ENCODE data around the gene SMIM44. TPM values are rescaled to one million over a fixed set of nuclear protein-coding genes. Genes with fewer than 3 reads are reported as not detected.

Gene SMIM44
- total RNA-seq, 1 donor from 2014 or later, result not detected

GRCh38 chr19:3501780-3502179 is 18.5 kb upstream of the SMIM44 start:
- no peak for DNase-seq (ENCODE audit: low read depth, low spot score)

GRCh38 chr19:3500429-3501101 is 17.3 kb upstream of the SMIM44 start, which contains the start of gene DOHH:
Gene DOHH, minus strand, starts transcription at chr19:3500674. Its CDS starts 3,860 bp downstream, at chr19:3496814.
- DNase-seq (ENCODE audit: low read depth, low spot score), result peak; percentile 88

DNA sequence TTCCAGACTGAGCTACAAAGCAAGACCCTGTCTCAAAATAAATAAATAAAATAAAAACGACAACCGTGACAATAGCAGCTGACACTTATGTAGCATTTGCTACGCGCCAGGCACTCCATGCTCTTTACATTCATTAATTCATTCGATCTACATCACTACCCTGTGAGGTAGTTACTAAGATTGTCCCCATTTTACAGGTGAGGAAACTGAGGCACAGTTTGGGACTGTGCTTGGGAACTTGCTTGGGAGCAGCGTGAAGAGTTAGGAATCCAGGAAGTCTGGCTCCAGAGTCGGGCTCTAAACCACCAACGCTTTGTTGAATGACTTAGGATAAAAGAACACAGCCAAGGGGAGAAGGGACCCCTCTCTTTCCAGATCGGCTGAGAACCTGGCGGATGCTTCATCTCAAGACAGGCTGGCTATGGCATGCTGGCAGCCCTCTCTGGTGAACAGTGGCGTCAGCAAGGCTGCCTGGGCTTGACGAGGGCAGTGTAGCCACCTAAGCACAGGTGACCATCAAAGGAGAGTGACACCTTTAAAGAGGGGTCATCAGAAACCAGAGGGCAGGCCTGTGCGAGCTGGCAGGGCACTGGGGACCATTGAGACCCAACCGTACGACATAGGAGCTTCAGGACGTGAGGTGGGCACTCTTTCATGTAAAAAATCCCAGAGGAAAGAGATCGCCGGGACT is 16.6 kb upstream of the SMIM44 start:
- no peak for DNase-seq (ENCODE audit: low read depth, low spot score)

DNA sequence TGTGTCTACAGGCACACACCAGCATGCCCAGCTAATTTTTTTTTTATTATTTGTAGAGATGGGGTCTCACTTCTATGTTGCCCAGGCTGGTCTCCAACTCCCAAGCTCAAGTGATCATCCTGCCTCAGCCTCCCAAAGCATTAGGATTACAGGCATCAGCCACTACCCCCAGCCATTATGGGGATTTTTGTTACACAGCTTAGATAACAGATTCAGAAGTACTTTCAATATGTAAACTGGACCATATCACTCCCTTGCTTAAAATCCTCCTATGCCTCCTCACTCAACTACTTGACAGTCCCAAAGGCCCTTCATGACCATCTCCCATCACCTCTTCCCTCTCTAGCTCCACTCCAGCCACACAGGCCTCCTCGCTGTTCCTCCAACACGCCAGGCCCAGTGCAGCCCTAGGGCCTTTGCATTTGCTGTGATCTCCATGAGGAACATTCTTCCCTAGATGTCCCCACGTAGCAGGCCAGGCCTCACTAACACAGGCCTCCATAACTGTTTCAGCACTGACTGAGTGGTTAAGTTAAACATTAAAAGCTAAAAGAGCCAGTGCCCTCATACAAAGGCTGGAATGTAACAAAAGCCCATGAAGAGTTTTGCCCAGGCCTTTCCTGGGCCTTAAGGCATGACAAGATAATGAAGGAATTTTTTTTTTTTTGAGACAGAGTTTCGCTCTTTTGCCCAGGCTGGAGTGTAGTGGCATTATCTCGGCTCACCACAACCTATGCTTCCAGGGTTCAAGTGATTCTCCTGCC is 14.7 kb upstream of the SMIM44 start:
- DNase-seq (ENCODE audit: low read depth, low spot score), result no peak

DNA sequence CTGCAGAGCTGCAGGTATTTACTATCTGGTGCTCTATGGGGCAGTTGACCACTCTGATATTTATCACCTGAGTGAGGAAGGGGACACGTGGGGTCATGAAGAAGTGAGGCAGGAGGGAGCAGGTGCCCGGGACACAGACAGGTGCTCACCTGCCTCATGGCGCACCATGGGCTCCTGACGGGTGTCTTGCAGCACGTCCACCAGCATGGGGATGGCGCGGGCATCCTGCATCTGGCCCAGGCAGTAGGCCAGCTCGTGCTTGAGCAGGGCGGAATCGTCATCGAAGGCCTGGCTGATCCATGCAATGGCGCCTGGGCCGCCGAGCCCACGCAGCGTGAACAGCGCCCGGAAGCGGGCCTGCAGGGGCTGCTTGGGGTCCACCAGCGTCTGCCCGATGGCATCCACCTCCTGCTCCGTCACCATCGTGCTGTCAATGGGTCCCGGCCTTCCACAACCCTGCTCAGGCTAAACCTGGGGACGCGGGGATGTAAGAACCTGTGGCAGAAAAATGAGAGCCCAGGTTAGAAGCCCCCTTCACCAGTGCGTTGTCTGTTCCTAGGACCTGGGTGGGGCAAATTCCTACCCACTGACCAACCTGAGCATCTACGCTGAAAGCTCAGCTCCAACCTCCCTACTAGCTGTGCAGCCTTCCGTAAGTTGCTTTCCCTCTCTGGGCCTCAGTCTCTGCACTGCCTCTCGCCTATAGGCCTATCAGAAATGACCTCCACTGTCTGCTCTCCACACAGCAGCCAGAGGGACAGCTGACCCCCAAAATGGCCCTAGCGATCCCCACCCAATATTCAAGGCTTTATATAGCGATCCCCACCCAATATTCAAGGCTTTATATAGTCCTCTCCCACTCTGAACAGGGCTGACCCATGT is 13.4 kb upstream of the SMIM44 start:
- no peak for DNase-seq (ENCODE audit: low read depth, low spot score)

DNA sequence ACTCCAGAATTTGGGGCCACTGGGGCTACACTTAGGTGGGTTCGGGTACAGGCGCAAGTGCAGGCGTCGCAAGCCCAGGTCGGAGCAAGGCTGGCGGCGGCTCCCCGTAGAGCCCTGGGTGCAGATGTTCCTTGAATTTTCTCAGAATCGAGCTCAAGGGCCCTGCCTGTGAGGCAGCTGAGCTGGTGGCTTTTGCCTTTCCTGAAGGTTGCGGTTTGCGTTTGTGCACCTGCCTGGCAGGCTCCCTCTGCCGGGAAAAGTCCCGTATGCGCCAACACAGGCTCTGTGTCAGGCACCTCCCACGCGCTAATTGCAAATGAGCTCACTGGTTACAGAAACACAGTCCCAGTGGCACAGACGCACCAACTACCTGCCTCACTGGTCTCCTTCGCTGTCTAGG is 11.3 kb upstream of the SMIM44 start:
- no peak for DNase-seq (ENCODE audit: low read depth, low spot score)

GRCh38 chr19:3494051-3494450 is 10.8 kb upstream of the SMIM44 start:
- DNase-seq (ENCODE audit: low read depth, low spot score), result no peak

DNA sequence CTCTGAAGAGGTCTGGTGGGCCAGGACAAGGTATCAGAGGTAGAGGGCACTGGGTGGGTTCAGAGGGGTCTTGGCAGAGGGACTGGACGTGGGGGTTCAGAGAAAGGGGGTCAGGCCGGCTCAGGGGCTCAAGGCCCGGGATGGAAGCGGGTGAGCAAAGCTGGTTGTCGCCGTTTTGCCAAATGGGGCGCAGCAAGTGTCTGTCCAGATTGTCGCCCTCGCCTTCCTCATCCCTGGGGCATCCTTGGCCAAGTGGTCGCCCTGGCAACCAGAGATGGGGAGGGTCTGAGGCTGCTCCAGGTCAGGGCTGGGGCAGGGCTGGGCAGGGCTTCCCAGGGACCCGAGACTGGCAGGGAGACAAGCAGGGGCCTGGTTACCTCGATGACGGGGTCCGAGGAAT is 10.4 kb upstream of the SMIM44 start:
- DNase-seq (ENCODE audit: low read depth, low spot score), result no peak

GRCh38 chr19:3492919-3493318 is 9.7 kb upstream of the SMIM44 start:
- DNase-seq (ENCODE audit: low read depth, low spot score), result no peak

DNA sequence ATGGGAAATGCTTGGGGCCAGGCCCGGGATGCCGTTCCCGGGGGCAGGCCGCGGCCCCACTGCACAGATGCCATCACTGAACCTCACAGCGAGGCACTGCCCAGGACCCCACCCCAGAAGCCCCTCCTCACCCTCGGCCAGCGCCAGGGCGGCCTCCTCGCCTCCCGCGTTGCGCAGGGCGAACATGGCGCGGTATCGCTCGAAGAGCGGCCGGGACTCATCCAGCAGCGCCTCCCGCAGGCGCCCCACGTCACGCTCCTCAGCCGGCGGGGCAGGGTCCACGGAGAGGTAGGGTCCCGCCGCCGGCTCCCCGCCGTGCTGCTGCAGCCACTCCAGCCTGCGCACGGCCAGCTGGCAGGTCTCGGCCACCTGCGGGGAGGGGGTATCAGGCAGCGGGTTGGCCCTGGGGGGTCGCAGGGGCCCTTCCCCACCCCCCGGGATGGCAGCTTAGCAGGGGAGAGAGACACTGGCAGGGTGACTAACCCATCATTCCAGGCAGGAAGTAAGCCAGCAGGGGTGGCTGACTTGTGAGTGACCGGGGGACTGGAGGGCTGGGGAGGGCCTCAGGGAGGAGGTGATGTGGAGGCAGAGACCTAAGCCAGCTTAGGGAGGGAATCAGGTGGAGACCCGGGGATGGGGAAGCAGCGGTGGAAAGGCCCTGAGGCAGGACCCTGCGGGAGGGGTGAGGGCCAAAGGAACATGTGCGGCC is 9.0 kb upstream of the SMIM44 start:
- no peak for DNase-seq (ENCODE audit: low read depth, low spot score)

- no peak for DNase-seq (ENCODE audit: low read depth, low spot score)
Observed at GRCh38 chr19:3491396-3492119, 8.3 kb upstream of the SMIM44 start.

DNA sequence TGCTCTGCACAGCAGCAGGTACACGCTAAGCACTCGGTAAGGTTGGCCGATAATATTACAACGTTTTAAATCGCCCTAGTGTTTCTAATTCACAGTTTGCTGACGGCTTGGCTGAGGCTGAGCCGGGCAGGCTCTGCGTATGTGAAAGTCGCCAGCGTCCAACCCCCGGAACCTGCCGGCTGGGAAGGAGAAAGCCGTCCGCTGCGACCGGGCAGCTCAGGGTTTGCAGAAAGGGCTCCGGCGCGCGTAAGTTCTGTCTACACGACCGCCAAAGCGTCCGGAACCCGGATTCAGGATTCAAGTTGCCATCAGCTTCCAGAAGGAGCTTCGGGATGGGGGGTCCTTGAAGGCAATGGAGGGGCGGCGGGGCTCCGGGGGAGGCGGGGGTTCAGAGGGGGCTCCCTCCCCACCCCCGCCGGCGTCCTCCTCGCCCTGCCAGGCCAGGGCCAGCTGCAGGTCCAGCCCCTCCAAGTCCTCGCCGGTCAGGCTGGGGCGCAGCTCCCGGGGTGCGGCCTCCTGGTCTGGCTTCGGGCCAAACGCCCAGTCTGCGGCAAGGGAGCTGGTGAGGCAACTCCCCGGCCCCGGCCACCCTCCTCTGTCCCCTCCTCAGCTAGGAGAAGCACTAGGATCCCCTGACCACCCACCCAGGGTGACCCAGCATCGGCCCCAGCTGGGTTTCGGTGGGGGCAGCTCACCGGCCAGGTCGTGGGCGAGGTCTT is 575 bp downstream of the SMIM44 start:
- no peak for DNase-seq (ENCODE audit: low read depth, low spot score)

DNA sequence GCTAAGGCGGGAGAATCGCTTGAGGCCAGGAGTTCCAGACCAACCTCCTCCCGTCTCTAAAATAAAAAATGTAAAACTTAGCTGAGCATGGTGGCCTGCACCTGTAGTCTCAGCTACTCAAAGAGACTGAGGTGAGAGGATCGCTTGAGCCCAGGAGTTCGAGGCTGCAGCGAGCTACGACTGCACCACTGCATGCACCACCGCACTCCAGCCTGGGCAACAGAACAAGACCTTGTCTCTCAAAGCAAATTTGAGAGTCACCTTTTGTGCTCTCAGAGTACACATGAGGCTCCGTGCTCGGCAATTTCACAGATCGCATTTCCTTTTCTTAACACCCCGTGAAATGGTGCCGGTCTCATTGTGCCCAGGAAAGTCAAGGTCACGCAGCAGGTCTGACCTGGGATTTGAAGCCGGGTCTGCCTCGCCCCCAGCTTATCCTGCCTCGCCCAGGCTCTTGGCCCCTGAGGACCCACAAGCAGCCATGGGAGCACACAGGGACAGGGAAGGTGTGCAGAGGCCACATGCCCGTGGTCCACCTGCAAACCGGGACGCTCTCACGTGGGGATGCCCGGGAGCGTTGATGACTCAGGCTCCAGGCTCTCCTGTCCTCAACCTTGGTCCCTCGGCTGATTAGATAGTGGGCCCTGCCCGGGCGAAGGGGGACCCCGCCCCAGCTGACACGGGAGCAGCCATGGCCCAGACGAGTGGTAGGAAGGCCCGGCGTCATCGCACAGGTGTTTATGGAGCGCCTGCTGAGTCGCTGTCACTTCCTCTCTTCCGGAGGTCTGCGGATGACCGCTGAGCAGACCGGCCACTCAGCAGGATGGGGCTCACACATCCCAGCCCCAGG is 1.8 kb downstream of the SMIM44 start:
- DNase-seq (ENCODE audit: low read depth, low spot score), result no peak

DNA sequence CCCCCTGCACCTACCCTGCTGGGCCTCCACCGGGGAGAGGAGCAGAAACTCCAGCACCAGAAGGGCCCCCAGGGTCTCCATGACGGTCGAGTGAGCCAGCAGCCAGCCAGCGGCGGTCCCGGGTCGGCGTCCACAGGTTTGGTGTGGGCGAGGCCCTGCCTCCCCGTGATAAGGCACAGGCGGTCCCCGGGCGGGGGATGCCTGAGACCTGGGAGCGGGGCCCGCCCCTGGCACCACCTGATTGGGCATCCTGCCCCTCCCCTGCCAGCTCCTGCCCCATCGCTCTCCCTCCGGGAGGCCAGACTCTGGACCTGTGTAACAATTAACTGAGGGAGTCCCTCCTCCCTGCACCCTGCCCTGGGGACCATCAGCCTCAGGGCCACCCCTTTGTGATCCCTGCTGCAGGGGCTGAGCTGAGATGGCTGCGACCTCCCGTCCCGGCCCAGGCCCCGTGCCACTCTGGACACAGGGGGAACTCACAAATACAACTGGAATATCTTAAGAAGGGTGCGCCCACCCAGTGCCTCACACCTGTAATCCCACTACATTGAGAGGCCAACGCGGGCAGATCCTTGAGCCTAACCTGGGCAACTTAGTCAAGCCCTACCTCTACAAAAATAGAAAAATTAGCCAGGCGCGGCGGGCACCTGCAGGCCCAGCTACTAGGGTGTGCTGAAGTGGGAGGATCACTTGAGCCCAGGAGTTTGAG is 2.7 kb downstream of the SMIM44 start, which contains the start of gene SMIM24:
Gene SMIM24 (minus strand): TSS at position 143 of the 709 bp plus-strand sequence. CDS start 62 bp downstream, at position 81.
- no peak for DNase-seq (ENCODE audit: low read depth, low spot score)

DNA sequence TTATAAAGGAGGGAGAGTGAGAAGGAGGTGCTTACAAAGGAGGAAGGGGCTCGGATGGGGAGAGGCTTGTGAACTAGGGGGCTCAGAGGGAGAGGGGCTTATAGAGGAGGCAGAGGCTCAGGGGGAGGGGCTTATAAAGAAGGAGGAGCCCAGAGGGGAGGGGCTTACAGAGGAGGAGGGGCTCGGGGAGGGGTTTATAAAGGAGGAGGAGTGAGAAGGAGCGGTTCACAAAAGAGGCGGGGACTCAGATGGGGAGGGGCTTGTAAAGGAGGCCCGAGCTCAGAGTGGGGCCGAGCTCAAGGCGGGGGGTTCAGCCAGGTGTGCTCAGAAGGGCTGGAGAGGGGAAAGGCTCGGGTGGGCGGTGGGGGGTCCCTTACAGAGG is 3.4 kb downstream of the SMIM44 start:
- no peak for DNase-seq (ENCODE audit: low read depth, low spot score)

DNA sequence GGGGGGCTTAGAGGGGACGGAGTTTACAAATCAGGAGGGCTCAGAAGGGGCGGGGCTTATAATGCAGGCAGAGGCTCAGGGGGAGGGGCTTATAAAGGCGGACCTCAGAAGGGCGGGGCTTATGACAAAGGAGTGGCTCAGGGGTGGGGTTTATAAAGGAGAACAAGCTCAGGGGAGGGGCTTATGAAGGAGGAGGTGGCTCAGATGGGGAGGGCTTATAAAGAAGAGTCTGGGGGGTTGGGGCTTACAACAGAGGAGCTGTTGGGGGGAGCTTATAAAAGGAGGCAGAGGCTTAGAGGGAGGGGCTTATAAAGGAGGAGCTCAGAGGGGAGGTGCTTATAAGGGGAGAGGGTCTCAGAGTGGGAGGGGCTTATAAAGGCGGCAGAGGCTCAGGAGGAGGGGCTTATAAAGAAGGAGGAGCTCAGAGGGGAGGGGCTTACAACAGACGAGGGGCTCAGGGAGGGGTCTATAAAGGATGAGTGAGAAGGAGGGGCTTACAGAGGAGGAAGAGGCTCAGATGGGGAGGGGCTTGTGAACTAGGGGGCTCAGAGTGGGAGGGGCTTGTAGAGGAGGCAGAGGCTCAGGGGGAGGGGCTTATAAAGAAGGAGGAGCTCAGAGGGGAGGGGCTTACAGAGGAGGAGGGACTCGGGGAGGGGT is 3.9 kb downstream of the SMIM44 start:
- no peak for DNase-seq (ENCODE audit: low read depth, low spot score)
